SK-N-SH (cell line): ENCODE data around the gene KRTAP10-2. TPM values are rescaled to one million over a fixed set of nuclear protein-coding genes. Genes with fewer than 3 reads are reported as not detected.

ENCODE experiments used
- CTCF ChIA-PET: fragments of 300-600, 350-600 bp; formaldehyde crosslinking; extraction: SDS; loops from one replicate; lab custom pipeline; 2021; lab: Yijun Ruan, JAX
- POLR2A ChIA-PET: fragments of 350-600 bp; sonication (Branson Sonifier 250); formaldehyde crosslinking; extraction: SDS; loops from one replicate; lab custom pipeline; 2020; ENCODE audit warnings: antibody characterized with exemption, inconsistent platforms; lab: Yijun Ruan, JAX
- DNase-seq: peaks from one replicate; pipeline ENCODE4 v3.0.0; 2012
- H2AFZ ChIP-seq: fragments of 200-600 bp; sonication (generic); 2 replicates; pipeline ENCODE4 v1.8.1; 2016; ENCODE audit warnings: antibody characterized with exemption, mild to moderate bottlenecking, low read depth
- H3F3A ChIP-seq: fragments of 200-600 bp; sonication (generic); replicated peaks from 2 replicates; pipeline ENCODE3; 2016; ENCODE audit warnings: antibody characterized with exemption, mild to moderate bottlenecking; ENCODE audit not compliant: insufficient read depth
- H3K27ac ChIP-seq, 2 experiments: fragments of 200-500 bp in 1 of 2; fragments of 200-600 bp in 1 of 2; sonication (Bioruptor generic) in 1 of 2; sonication (generic), shearing (Covaris generic) in 1 of 2; 2 replicates each; pipeline versions ENCODE4 v1.5.1 to v1.6.1; 2014 to 2016; ENCODE audit warnings: low read depth in 2 of 2, inconsistent platforms in 1 of 2, low read length in 1 of 2, mild to moderate bottlenecking in 1 of 2, mixed read lengths in 1 of 2
- H3K27me3 ChIP-seq: fragments of 200-600 bp; sonication (generic), shearing (Covaris generic); 2 replicates; pipeline ENCODE4 v1.6.1; 2016; ENCODE audit warnings: mixed run types; ENCODE audit not compliant: insufficient read depth
- H3K36me3 ChIP-seq, 2 experiments: fragments of 200-500 bp in 1 of 2; fragments of 200-600 bp in 1 of 2; sonication (Bioruptor generic) in 1 of 2; sonication (generic) in 1 of 2; replicated peaks in 1 of 2; 2 replicates each; pipeline versions ENCODE3 to v1.5.1; 2014 to 2016; ENCODE audit warnings: low read length in 1 of 2, mild to moderate bottlenecking in 1 of 2; ENCODE audit not compliant: insufficient read depth in 2 of 2, control insufficient read depth in 1 of 2
- H3K4me1 ChIP-seq, 2 experiments: fragments of 200-500 bp in 1 of 2; fragments of 200-600 bp in 1 of 2; sonication (Bioruptor generic) in 1 of 2; sonication (generic), shearing (Covaris generic) in 1 of 2; 2 replicates each; pipeline versions ENCODE4 v1.5.1 to v1.6.1; 2014 to 2016; ENCODE audit warnings: low read depth in 1 of 2, low read length in 1 of 2, mixed run types in 1 of 2; ENCODE audit not compliant: insufficient read depth in 2 of 2, control insufficient read depth in 1 of 2
- H3K4me2 ChIP-seq: fragments of 200-600 bp; sonication (generic), shearing (Covaris generic); 2 replicates; pipeline ENCODE4 v1.6.1; 2017; ENCODE audit warnings: mixed run types
- H3K4me3 ChIP-seq, 2 experiments: fragments of 200-500 bp in 1 of 2; fragments of 200-600 bp in 1 of 2; sonication (Bioruptor generic) in 1 of 2; sonication (generic), shearing (Covaris generic) in 1 of 2; 2 replicates each; pipeline versions ENCODE4 v1.5.1 to v1.8.1; 2014 to 2016; ENCODE audit warnings: low read depth in 2 of 2, inconsistent platforms in 1 of 2, low read length in 1 of 2, mild to moderate bottlenecking in 1 of 2, mixed read lengths in 1 of 2, moderate library complexity in 1 of 2
- H3K79me2 ChIP-seq: fragments of 200-600 bp; sonication (generic); 2 replicates; pipeline ENCODE4 v1.8.1; 2017; ENCODE audit warnings: mild to moderate bottlenecking; ENCODE audit not compliant: insufficient read depth
- H3K9ac ChIP-seq: fragments of 200-600 bp; sonication (generic); 2 replicates; pipeline ENCODE4 v1.6.1; 2017; ENCODE audit warnings: mixed run types
- H3K9me2 ChIP-seq: fragments of 200-600 bp; sonication (generic); 2 replicates; pipeline ENCODE4 v1.6.1; 2017; ENCODE audit warnings: mixed run types
- H3K9me3 ChIP-seq: fragments of 200-600 bp; sonication (generic); 2 replicates; pipeline ENCODE4 v1.6.1; 2017; ENCODE audit warnings: mixed run types, mild to moderate bottlenecking, moderate library complexity
- H4K20me1 ChIP-seq: fragments of 200-600 bp; sonication (generic); 2 replicates; pipeline ENCODE4 v1.6.1; 2017; ENCODE audit warnings: mild to moderate bottlenecking, mixed run types; ENCODE audit not compliant: insufficient read depth
- CHD2 ChIP-seq: fragments of 150-350 bp; IDR thresholded peaks from 2 replicates; pipeline ENCODE4 v1.6.1; 2018; ENCODE audit warnings: low read length; ENCODE audit not compliant: partially characterized antibody
- ELF1 ChIP-seq: IDR thresholded peaks from 2 replicates; pipeline ENCODE4 v1.4.0; 2012
- EP300 ChIP-seq, 2 experiments: IDR thresholded peaks; 2 replicates each; pipeline versions ENCODE4 v1.4.0 to v1.6.1; 2012; ENCODE audit warnings: borderline replicate concordance in 1 of 2, low read depth in 1 of 2, low read length in 1 of 2
- FOXJ3 ChIP-seq: sonication (generic); formaldehyde crosslinking; IDR thresholded peaks from 2 replicates; pipeline ENCODE4 v1.5.1; 2020; ENCODE audit warnings: mild to moderate bottlenecking, missing genetic modification reagents
- GABPA ChIP-seq: IDR thresholded peaks from 2 replicates; pipeline ENCODE4 v1.4.0; 2012; ENCODE audit warnings: low read depth, mild to moderate bottlenecking
- GATA2 ChIP-seq: sonication (generic); formaldehyde crosslinking; IDR thresholded peaks from 2 replicates; pipeline ENCODE4 v1.5.0; 2020; ENCODE audit warnings: mild to moderate bottlenecking, missing genetic modification reagents
- IRF3 ChIP-seq: fragments of 150-350 bp; IDR thresholded peaks from 2 replicates; pipeline ENCODE4 v1.6.1; 2016; ENCODE audit warnings: mild to moderate bottlenecking, low read depth, low read length
- MAX ChIP-seq: IDR thresholded peaks from 2 replicates; pipeline ENCODE4 v1.4.0; 2012; ENCODE audit warnings: low read depth
- MXI1 ChIP-seq: IDR thresholded peaks from 2 replicates; pipeline ENCODE4 v1.6.1; 2012; ENCODE audit warnings: mild to moderate bottlenecking, low read depth, low read length, improper control_type of control experiment
- NFIC ChIP-seq: IDR thresholded peaks from 2 replicates; pipeline ENCODE4 v1.4.0; 2012; ENCODE audit warnings: borderline replicate concordance
- PBX3 ChIP-seq: IDR thresholded peaks from 2 replicates; pipeline ENCODE4; 2012
- POLR2AphosphoS5 ChIP-seq: IDR thresholded peaks from 2 replicates; pipeline ENCODE4 v1.6.1; 2012; ENCODE audit warnings: low read depth, low read length
- RCOR1 ChIP-seq: fragments of 150-350 bp; IDR thresholded peaks from 2 replicates; pipeline ENCODE4 v1.6.1; 2017; ENCODE audit warnings: antibody characterized with exemption, low read length
- RFX5 ChIP-seq: IDR thresholded peaks from 2 replicates; pipeline ENCODE4 v1.6.1; 2012; ENCODE audit warnings: mild to moderate bottlenecking, improper control_type of control experiment, low read length
- RXRA ChIP-seq: IDR thresholded peaks from 2 replicates; pipeline ENCODE4 v1.4.0; 2012; ENCODE audit warnings: low read depth, mild to moderate bottlenecking, borderline replicate concordance
- SMC3 ChIP-seq: IDR thresholded peaks from 2 replicates; pipeline ENCODE4 v1.6.1; 2012; ENCODE audit warnings: low read depth, low read length, improper control_type of control experiment
- TAF1 ChIP-seq: IDR thresholded peaks from 2 replicates; pipeline ENCODE4 v1.6.1; 2012; ENCODE audit warnings: low read depth, mild to moderate bottlenecking, low read length, moderate library complexity, borderline replicate concordance
- TEAD4 ChIP-seq: IDR thresholded peaks from 2 replicates; pipeline ENCODE4 v1.4.0; 2012; ENCODE audit warnings: mild to moderate bottlenecking, borderline replicate concordance; ENCODE audit not compliant: insufficient read depth
- YY1 ChIP-seq: IDR thresholded peaks from 2 replicates; pipeline ENCODE4 v1.4.0; 2012; ENCODE audit warnings: low read depth, mild to moderate bottlenecking
- WGBS: methylation state at CpG from one replicate; pipeline ENCODE4 v1.1.6; 2017; ENCODE audit warnings: low lambda C conversion rate; 5-methylcytosine and 5-hydroxymethylcytosine counted together
- polyA plus RNA-seq, 3 experiments: library from polyadenylated mRNA; depleted of rRNA; stranded (reverse); fragments of >200 nt; gene quantifications; 2 replicates each; pipeline ENCODE4 v1.2.3, GENCODE V29; 2012

Gene KRTAP10-2
- polyA plus RNA-seq, 1 of the 3 experiments (the other 2 are of a cell fraction) = not detected

- WGBS = 2% methylated on average over 1 of the region's 1 CpG
- Histone ChIP-seq H3K9me2 (no peaks in the 10 kb centered on the region), H3K27me3 (peaks cover 19% of the 10 kb centered on the region; the same call in 1 of the 2 replicates), H3K36me3 (no peaks in the 10 kb centered on the region), H3F3A (no peaks in the 10 kb centered on the region), H3K9me3 (no peaks in the 10 kb centered on the region), H4K20me1 (no peaks in the 10 kb centered on the region), H3K9ac (no peak overlapping the region), H3K27ac (no peak overlapping the region), H2AFZ (no peak overlapping the region), H3K79me2 (no peaks in the 10 kb centered on the region), H3K4me2 (no peak overlapping the region), H3K4me1 (no peaks in the 10 kb centered on the region), H3K4me3 (no peak overlapping the region)
- no peak for DNase-seq
- ChIA-PET CTCF (interaction anchor here (1.0 kb wide), 1 partner anchor 227 kb away, joined by 3 read pairs; no protein-coding TSS in a partner anchor), POLR2A (no interaction called here)
- no peak for TF ChIP-seq MAX
- no peak for TF ChIP-seq RXRA
- TF ChIP-seq EP300 (IDR thresholded peaks at IDR 0.05; ENCODE audit: borderline replicate concordance in 1 of 2, low read depth in 1 of 2, low read length in 1 of 2) = no peak
- TF ChIP-seq PBX3 = no peak
- TF ChIP-seq RFX5 = no peak
- no peak for TF ChIP-seq ELF1
- TF ChIP-seq NFIC = no peak
- TF ChIP-seq YY1 = no peak
- no peak for TF ChIP-seq GABPA
- TF ChIP-seq TEAD4 = no peak
- no peak for TF ChIP-seq IRF3
- no peak for TF ChIP-seq MXI1
- no peak for TF ChIP-seq GATA2 (CRISPR knock-in tag)
- TF ChIP-seq RCOR1 = no peak
- TF ChIP-seq POLR2AphosphoS5 = no peak
- TF ChIP-seq TAF1 = no peak
- no peak for TF ChIP-seq CHD2
- no peak for TF ChIP-seq FOXJ3
- no peak for TF ChIP-seq SMC3
Observed at GRCh38 chr21:44566403-44566802, 15.1 kb upstream of the KRTAP10-2 start.
